PFSK-1 (cell line): ENCODE data around the gene GNA14.

Experiments used
- POLR2AphosphoS5 ChIP-seq: IDR thresholded peaks from 2 replicates; pipeline ENCODE4 v1.6.1; 2012; ENCODE audit warnings: low read depth, mild to moderate bottlenecking, control low read depth, low read length, moderate library complexity
- REST ChIP-seq, 2 experiments: IDR thresholded peaks; 2 replicates each; pipeline versions ENCODE4 v1.6.1 to v1.8.0; 2011 to 2012; ENCODE audit warnings: low read depth in 2 of 2, low read length in 2 of 2, control low read depth in 1 of 2, inconsistent platforms in 1 of 2, mild to moderate bottlenecking in 1 of 2, moderate library complexity in 1 of 2; ENCODE audit not compliant: insufficient read depth in 1 of 2
- TAF1 ChIP-seq: IDR thresholded peaks from 2 replicates; pipeline ENCODE4 v1.6.1; 2012; ENCODE audit warnings: low read length, control low read depth, borderline replicate concordance; ENCODE audit not compliant: insufficient read depth

- TF ChIP-seq REST (IDR thresholded peaks at IDR 0.05; ENCODE audit: insufficient read depth in 1 of 2, low read depth in 2 of 2, low read length in 2 of 2) (no peak), POLR2AphosphoS5 (no peak), TAF1 (no peak)
These were observed 212.4 kb downstream of the GNA14 start for GRCh38 chr9:77435688-77436087.
